ENCODE measurements around the gene GARIN1A.

Gene GARIN1A

DNA sequence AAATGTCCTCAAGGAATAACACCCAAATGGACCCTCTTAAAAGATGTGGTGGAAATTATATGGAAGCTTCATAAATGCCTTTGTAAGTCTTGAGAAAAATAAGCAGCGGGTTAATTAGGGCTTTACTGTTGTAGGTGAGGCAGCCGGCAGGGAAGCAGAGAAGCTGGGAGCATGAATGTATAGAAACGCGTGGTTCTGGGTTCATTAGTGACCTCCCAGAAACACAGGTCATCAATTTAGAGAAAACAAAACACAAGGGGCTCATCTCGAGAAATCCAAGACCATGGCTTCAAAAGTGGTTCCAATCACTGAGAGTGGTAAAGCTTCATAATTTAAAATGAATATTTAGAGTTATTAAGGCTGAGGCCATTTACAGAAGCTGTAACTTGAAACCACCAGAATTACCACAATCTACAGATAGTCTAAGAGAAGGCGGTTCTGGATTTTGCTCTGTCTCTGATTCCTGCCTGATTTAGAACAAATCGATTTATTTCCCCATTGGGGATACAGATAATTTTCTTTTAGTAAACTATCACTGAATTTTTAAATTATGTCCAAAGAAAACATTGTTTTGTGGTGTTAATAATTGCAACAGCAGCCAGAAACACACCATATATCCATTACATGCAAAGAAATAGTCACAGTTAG is 20.7 kb downstream of the GARIN1A start:
- Histone ChIP-seq H3K36me3 (replicated peaks; ENCODE audit: insufficient read depth, low read length) (no peaks in the 10 kb centered on the region), H3K9me3 (replicated peaks; ENCODE audit: insufficient read depth, low read length) (no peaks in the 10 kb centered on the region), H3F3A (ENCODE audit: insufficient read depth, low read length) (no peaks in the 10 kb centered on the region), H3K9me2 (replicated peaks; ENCODE audit: insufficient read depth, low read length) (no peaks in the 10 kb centered on the region), H3K4me2 (ENCODE audit: low read depth, low read length) (no peak overlapping the region), H4K20me1 (ENCODE audit: insufficient read depth, low read length) (no peaks in the 10 kb centered on the region), H3K4me1 (ENCODE audit: low read length) (no peaks in the 10 kb centered on the region), H2AFZ (ENCODE audit: low read length) (no peak overlapping the region), H3K27me3 (replicated peaks; ENCODE audit: insufficient read depth, low read length) (no peaks in the 10 kb centered on the region), H3K4me3 (ENCODE audit: low read length) (no peak overlapping the region), H3K27ac (ENCODE audit: low read length) (no peak overlapping the region), H3K79me2 (ENCODE audit: low read length) (no peaks in the 10 kb centered on the region), H3K9ac (ENCODE audit: low read length) (no peak overlapping the region)
- TF ChIP-seq EZH2phosphoT487 (IDR thresholded peaks at IDR 0.05; ENCODE audit: low read length) (no peak), EZH2 (optimal IDR thresholded peaks at IDR 0.05; ENCODE audit: low read depth, low read length) (no peak)
- TF ChIP-seq, protein P1, sequence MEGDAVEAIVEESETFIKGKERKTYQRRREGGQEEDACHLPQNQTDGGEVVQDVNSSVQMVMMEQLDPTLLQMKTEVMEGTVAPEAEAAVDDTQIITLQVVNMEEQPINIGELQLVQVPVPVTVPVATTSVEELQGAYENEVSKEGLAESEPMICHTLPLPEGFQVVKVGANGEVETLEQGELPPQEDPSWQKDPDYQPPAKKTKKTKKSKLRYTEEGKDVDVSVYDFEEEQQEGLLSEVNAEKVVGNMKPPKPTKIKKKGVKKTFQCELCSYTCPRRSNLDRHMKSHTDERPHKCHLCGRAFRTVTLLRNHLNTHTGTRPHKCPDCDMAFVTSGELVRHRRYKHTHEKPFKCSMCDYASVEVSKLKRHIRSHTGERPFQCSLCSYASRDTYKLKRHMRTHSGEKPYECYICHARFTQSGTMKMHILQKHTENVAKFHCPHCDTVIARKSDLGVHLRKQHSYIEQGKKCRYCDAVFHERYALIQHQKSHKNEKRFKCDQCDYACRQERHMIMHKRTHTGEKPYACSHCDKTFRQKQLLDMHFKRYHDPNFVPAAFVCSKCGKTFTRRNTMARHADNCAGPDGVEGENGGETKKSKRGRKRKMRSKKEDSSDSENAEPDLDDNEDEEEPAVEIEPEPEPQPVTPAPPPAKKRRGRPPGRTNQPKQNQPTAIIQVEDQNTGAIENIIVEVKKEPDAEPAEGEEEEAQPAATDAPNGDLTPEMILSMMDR (IDR thresholded peaks at IDR 0.05; ENCODE audit: low read length) = no peak
- no peak for DNase-seq

DNA sequence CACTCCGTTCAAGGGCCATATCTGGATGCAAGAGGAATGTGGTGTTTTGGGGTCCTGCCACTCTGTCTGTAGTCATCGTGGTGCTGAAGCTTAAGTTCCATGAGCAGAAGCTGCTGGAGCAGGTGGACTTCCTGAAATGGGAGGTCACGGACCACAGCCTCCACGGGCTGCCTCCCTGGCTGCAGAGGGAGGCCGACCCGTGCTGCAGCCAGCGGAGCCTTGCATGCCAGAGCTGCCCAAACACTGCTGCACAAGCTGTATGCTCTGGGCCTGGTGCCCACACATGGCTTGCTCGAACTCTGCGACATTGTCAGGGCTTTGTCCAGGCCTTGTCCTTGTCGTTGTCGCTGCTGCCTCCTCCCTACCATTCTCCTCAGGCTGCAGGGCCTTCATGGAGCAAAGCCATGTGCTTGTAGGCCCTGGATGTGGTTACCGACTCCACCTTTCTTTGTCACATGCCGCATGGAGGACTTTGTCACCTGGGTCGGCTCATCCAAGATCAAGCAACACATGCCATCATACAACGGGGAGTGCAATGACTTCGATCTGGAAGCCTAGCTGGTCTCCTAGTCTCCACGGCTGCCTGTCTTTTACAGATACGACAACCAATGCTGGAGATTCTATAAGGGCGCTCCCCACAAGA is 21.4 kb downstream of the GARIN1A start:
- no peak overlapping the region for H2AFZ ChIP-seq (ENCODE audit: low read length)

DNA sequence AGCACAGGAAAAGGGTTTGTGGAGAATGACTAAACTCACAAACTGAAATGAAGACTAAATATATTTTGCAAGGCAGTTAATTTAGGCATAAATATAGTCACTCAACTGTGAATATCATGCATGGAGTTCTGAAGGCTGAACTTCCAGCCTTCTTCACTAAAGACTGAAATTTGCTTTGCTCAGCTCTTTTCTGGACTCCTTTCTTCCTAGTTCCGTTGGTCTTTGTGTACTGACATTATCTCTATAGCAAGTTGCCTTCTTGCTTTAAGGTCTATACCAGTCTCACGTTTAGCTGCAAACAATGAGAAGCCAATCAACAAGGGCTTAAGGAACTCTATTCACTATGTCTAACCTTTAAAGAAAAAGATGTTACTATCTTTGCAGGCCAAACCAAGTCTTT is 22.6 kb downstream of the GARIN1A start:
- TF ChIP-seq, protein P1 (IDR thresholded peaks at IDR 0.05; ENCODE audit: low read length) = no peak
- TF ChIP-seq EZH2phosphoT487 (IDR thresholded peaks at IDR 0.05; ENCODE audit: low read length) (no peak), EZH2 (optimal IDR thresholded peaks at IDR 0.05; ENCODE audit: low read depth, low read length) (no peak)
- no peaks in the 10 kb centered on the region for H4K20me1 ChIP-seq (ENCODE audit: insufficient read depth, low read length)
- no peaks in the 10 kb centered on the region for H3K4me1 ChIP-seq (ENCODE audit: low read length)
- DNase-seq = no peak
- no peak overlapping the region for H3K4me3 ChIP-seq (ENCODE audit: low read length)
- H3K27me3 ChIP-seq (replicated peaks; ENCODE audit: insufficient read depth, low read length) = no peaks in the 10 kb centered on the region
- H3K79me2 ChIP-seq (ENCODE audit: low read length) = no peaks in the 10 kb centered on the region
- no peak overlapping the region for H2AFZ ChIP-seq (ENCODE audit: low read length)
- H3K27ac ChIP-seq (ENCODE audit: low read length) = no peak overlapping the region
- H3K36me3 ChIP-seq (replicated peaks; ENCODE audit: insufficient read depth, low read length) = no peaks in the 10 kb centered on the region
- no peaks in the 10 kb centered on the region for H3K9me2 ChIP-seq (replicated peaks; ENCODE audit: insufficient read depth, low read length)
- no peaks in the 10 kb centered on the region for H3F3A ChIP-seq (ENCODE audit: insufficient read depth, low read length)
- H3K9ac ChIP-seq (ENCODE audit: low read length) = no peak overlapping the region
- H3K4me2 ChIP-seq (ENCODE audit: low read depth, low read length) = no peak overlapping the region
- no peaks in the 10 kb centered on the region for H3K9me3 ChIP-seq (replicated peaks; ENCODE audit: insufficient read depth, low read length)

More for the DNA sequence above, 21.4 kb downstream of the GARIN1A start:
- Histone ChIP-seq H3K4me2 (ENCODE audit: low read depth, low read length) (no peak overlapping the region), H3K36me3 (replicated peaks; ENCODE audit: insufficient read depth, low read length) (no peaks in the 10 kb centered on the region), H3K9me3 (replicated peaks; ENCODE audit: insufficient read depth, low read length) (no peaks in the 10 kb centered on the region), H4K20me1 (ENCODE audit: insufficient read depth, low read length) (no peaks in the 10 kb centered on the region), H3K27me3 (replicated peaks; ENCODE audit: insufficient read depth, low read length) (no peaks in the 10 kb centered on the region), H3K79me2 (ENCODE audit: low read length) (no peaks in the 10 kb centered on the region), H3K9ac (ENCODE audit: low read length) (no peak overlapping the region), H3K9me2 (replicated peaks; ENCODE audit: insufficient read depth, low read length) (no peaks in the 10 kb centered on the region), H3K4me1 (ENCODE audit: low read length) (no peaks in the 10 kb centered on the region), H3K4me3 (ENCODE audit: low read length) (no peak overlapping the region), H3K27ac (ENCODE audit: low read length) (no peak overlapping the region), H3F3A (ENCODE audit: insufficient read depth, low read length) (no peaks in the 10 kb centered on the region)
- DNase-seq = no peak
- TF ChIP-seq, protein P1 (IDR thresholded peaks at IDR 0.05; ENCODE audit: low read length) = no peak
- TF ChIP-seq EZH2phosphoT487 (IDR thresholded peaks at IDR 0.05; ENCODE audit: low read length) (no peak), EZH2 (optimal IDR thresholded peaks at IDR 0.05; ENCODE audit: low read depth, low read length) (no peak)
